Muscle layer of colon (tissue), 2 donors: Measurements from ENCODE around the gene CERCAM.

ENCODE experiments used
- H3K27ac ChIP-seq: one replicate; pipeline ENCODE4 v1.7.0; 2013; ENCODE audit warnings: low read depth, mild to moderate bottlenecking, low read length, moderate library complexity
- H3K27me3 ChIP-seq, 2 donors: one replicate each; pipeline ENCODE4 v1.7.0; 2013; ENCODE audit warnings: low read length in 2 of 2, mild to moderate bottlenecking in 2 of 2; ENCODE audit not compliant: insufficient read depth in 2 of 2, control insufficient read depth in 1 of 2
- H3K36me3 ChIP-seq: one replicate; pipeline ENCODE4 v1.7.0; 2013; ENCODE audit warnings: mild to moderate bottlenecking, low read length; ENCODE audit not compliant: insufficient read depth
- H3K4me1 ChIP-seq: one replicate; pipeline ENCODE4 v1.7.0; 2013; ENCODE audit warnings: mild to moderate bottlenecking, low read length; ENCODE audit not compliant: insufficient read depth
- H3K4me3 ChIP-seq, 2 donors: one replicate each; pipeline ENCODE4 v1.7.0; 2013; ENCODE audit warnings: low read length in 2 of 2, low read depth in 1 of 2, mild to moderate bottlenecking in 1 of 2, moderate library complexity in 1 of 2
- H3K9ac ChIP-seq: one replicate; pipeline ENCODE4 v1.7.0; 2013; ENCODE audit warnings: low read length
- H3K9me3 ChIP-seq: one replicate; pipeline ENCODE4 v1.7.0; 2013; ENCODE audit warnings: mild to moderate bottlenecking, low read length
- donor health status: abdominal sarcoma.
- donor health status: Adenocarcinoma of cecum.

Gene CERCAM

DNA sequence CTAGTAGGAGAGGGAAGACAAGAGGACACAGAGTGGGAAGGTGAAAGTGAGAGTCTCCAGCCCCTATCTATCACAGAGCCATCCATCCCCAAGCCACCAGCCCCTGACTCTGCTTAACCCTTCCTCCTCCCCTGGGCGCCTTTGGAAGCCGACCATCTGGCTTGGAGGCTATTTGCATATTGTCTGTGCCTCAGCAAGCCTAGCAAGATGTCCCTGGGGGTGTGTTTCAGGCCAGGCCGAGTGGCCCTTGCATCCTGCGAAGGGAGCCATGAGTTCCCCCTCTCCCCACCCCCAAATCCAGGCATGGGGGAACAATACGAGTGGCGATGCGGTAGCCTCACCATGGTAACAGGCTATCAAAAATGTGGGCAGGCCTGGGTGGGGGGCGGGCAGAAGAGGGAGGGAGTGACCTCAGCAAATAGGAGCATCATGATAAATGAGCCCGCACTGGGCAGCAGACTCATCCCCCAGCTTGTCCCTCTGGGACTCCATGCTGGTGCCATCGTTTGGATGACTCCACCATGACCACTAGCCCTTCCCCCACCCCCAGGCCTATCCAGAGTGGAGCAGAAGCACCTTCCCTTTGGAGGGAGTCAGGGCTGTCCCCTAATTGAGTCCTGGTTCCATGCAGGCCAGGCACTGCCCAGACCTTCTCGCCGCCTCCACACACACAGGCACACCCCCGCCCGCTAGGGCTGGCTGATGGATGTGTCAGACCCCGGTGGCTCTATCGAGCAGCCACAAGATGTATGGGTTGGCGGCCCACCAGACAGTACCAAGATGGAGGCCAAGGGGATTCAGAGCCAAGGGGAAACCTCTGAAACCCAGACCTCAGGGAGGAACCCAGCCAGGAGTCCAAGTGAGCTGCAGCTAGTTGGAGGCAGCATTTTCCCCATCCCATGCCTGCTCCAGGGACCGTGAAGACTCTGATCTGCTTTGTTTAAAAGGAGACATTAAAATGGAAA is 34.9 kb upstream of the CERCAM start:
- Histone ChIP-seq H3K36me3 (peaks cover 46% of the 10 kb centered on the region), H3K9ac (no peak overlapping the region), H3K4me1 (no peaks in the 10 kb centered on the region), H3K27ac (no peak overlapping the region), H3K9me3 (no peaks in the 10 kb centered on the region), H3K4me3 (no peak overlapping the region), H3K27me3 (no peaks in the 10 kb centered on the region)

DNA sequence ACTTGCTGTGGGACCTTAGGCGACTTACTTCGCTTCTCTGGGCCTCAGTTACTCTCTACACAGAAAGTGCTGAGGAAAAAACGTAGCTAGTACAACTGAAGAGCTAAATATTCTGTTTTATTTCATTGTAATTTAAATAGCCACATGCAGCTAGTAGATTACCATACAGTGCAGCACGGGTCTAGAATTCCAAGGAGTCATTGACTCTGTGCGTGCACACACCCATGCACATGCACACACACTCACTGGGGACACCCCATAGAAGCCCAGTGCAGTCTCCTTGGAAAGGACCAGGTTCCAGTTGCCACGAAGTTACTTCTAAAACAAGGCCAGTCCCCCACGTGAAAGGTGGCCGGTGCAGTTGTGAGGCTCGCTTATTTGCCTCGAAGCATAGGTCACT is 32.5 kb upstream of the CERCAM start:
- Histone ChIP-seq H3K4me1 (no peaks in the 10 kb centered on the region), H3K27ac (no peak overlapping the region), H3K27me3 (peaks cover 0 to 3% of the 10 kb centered on the region in 2 donors), H3K9me3 (no peaks in the 10 kb centered on the region), H3K9ac (no peak overlapping the region), H3K36me3 (peaks cover 43% of the 10 kb centered on the region), H3K4me3 (no peak overlapping the region)

DNA sequence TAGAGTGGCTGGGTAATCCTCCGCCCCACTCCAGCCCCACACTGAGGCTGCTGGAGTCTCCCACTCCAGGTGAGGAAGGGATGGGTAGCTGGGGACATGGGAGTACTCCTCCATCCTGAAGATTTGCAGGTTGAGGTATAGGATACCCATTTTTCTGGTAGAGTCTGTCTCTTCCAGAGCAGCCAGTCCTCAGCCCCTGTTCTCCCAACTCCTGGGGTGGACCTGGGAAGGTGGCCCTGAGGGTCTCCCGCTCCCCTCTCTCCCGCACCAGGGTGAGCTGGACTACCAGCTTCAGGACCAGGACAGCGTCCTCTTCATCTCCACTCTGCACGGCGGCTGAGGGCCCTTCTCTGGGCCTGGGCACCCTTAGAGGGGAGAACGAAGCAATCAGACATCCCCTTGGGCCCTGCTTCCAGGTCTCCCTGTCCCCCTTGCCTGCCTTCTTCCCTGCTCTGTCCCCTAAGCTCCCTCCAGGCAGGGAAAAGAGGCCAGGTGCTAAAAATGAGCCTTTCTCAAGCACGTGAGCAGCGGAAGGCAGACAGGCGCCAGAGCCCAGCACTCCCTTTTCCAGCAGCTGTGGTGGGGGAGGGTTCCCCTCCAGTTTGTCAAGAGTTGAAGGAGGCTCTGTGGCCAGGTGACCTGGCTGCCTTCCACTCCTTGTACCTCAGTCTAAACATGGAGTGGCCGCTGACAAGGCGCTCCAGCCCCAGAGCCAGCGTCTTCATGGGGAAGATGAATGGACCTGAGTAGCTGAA is 31.1 kb upstream of the CERCAM start:
- H3K9me3 ChIP-seq, result no peaks in the 10 kb centered on the region
- H3K4me3 ChIP-seq, result no peak overlapping the region
- peaks cover 0 to 3% of the 10 kb centered on the region in 2 donors for H3K27me3 ChIP-seq
- no peak overlapping the region for H3K9ac ChIP-seq
- no peak overlapping the region for H3K27ac ChIP-seq
- H3K4me1 ChIP-seq, result no peaks in the 10 kb centered on the region
- peaks cover 38% of the 10 kb centered on the region for H3K36me3 ChIP-seq

DNA sequence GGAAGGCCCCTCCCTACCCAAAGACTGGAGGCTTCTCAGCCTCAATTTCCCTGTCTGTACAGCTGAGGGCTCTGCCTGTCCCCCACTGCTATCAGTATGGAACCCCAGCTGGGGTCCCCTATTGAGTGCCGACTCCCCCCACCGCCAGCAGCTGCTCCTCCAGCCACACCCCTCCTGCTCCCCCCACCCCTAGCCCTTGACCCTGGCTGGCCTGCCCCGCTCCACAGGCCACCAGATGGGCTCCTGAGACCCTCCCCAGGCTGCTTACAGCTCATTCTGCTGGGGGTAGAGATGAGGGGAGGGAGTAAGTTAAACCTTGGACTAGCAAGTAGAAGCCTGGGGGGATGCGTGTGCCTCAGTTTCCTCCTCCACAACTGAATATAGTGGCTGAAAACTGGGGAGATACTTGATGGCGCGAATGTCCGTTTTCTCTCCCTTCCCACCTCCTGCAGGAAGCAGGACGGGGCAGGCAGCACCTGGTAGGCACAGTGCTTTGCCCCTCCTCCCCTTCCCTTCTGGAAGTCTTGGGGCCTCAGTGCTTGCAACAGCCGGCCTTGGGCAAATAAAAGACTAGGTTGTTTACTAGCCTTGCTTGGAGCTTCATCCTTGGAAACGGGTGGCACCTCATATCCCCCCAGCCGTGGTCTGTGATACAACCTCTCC is 30.4 kb upstream of the CERCAM start:
- no peak overlapping the region for H3K9ac ChIP-seq
- H3K36me3 ChIP-seq, result peaks cover 34% of the 10 kb centered on the region
- no peaks in the 10 kb centered on the region for H3K4me1 ChIP-seq
- peaks cover 0 to 3% of the 10 kb centered on the region in 2 donors for H3K27me3 ChIP-seq
- no peak overlapping the region for H3K27ac ChIP-seq
- H3K4me3 ChIP-seq, result no peak overlapping the region
- H3K9me3 ChIP-seq, result no peaks in the 10 kb centered on the region

DNA sequence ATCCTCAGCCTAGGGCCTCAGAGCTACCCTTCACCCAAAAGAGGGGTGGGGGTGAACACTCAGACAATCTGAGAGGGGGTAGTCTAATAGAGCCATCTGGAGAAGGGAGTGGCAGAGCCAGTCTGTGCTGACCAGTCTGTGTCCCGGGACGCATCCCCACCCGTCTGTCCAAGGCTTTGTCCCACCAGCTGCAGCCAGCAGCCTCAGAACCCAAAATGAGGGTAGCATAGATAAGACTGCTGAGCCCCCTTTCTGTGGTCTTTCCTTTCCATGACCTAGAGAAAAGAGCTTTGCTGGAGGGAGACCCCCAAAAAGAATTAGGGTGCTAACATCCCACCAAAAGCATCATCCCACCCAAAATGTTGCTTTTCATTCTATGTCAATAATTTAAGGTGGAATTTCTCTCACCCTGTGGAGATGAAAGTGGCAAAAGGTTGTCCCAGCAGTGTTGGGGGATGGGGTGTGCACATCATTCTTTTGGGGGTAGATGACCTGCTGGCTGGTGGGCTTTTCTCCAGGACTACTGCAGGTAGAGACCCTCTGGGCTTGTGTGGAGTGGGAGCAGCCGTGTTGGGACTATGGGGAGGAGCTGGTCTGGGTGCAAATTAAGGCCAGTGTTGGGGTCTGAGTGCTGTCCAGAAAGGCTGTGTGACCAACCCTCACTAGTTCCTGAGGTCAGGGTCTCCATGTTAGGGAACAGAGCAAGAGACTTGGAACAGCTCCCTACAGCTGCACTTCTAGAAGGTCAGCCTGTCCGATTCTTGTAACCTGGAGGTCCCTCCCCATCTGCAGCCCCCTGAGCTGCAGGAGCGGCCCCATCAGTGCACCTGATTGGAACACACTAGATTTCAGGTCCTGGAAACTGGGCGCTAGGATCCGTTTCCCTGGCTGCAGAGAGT is 29.6 kb upstream of the CERCAM start:
- H3K4me1 ChIP-seq, result no peaks in the 10 kb centered on the region
- peaks cover 0 to 3% of the 10 kb centered on the region in 2 donors for H3K27me3 ChIP-seq

DNA sequence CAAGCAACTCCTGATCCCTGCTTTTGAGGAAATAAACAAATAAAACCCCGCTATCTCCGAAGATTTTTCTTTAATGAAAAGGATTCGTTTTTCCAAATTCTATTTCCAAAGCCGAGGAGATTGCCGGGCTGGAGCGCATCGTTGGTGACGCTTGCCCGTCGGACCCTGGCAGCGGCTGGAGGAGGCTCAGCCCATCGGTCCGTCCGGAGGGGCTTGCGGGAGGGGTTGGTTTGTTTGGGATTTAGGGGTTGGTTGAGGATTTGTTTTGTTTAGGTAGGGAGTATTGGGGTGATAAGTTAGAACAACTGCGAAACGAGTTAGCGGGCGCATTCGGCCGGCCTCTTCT is 28.7 kb upstream of the CERCAM start:
- H3K9me3 ChIP-seq, result no peaks in the 10 kb centered on the region
- H3K4me1 ChIP-seq, result no peaks in the 10 kb centered on the region
- no peak overlapping the region for H3K9ac ChIP-seq
- H3K27ac ChIP-seq, result no peak overlapping the region
- peaks cover 0 to 8% of the 10 kb centered on the region in 2 donors for H3K27me3 ChIP-seq
- H3K4me3 ChIP-seq, result no peak overlapping the region
- peaks cover 29% of the 10 kb centered on the region for H3K36me3 ChIP-seq

More for the DNA sequence above, 29.6 kb upstream of the CERCAM start:
- no peaks in the 10 kb centered on the region for H3K9me3 ChIP-seq
- H3K9ac ChIP-seq, result no peak overlapping the region
- H3K4me3 ChIP-seq, result no peak overlapping the region
- peaks cover 33% of the 10 kb centered on the region for H3K36me3 ChIP-seq
- no peak overlapping the region for H3K27ac ChIP-seq

DNA sequence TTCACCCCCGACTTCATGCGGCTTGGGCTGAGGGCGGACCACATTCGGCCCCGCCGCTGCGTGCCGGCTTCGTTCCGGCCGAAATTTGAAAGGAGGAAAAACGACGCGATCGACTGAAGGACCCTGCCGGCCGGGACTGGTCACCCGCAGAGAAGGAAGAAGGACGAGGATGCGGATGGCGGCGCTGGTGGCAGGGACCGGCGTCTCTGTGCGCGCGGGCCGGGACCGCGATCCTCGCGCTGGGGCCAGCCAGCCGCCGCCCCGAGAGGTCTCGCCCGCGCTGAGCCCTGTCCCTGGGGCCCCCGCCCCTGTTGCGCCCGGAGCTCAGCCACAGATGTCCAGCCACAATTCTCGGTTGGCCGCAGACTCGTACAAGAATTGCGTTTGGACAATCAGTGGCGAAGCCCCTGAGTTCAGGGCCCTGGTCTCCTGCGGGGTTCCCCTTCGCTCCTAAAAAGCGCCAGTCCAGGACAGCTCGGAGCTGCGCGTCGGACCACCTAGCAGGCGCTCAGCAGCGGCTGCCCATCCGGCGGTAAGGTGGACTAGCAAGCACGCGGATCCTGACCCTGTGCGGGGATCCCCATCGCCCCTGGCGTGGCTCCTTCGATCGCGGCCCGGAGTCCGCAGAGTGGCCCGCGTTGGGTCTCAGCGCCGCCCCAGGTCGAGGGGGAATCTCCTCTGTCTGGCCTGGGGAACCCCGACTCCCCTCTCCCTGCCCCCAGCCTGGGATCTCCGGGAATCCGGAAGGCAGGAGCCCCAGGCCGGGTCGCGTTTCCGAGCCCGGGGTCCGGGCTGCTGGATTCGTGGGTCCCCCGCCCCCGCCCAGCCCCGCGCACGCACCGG is 28.1 kb upstream of the CERCAM start:
- Histone ChIP-seq H3K27ac (no peak overlapping the region), H3K9ac (no peak overlapping the region)

DNA sequence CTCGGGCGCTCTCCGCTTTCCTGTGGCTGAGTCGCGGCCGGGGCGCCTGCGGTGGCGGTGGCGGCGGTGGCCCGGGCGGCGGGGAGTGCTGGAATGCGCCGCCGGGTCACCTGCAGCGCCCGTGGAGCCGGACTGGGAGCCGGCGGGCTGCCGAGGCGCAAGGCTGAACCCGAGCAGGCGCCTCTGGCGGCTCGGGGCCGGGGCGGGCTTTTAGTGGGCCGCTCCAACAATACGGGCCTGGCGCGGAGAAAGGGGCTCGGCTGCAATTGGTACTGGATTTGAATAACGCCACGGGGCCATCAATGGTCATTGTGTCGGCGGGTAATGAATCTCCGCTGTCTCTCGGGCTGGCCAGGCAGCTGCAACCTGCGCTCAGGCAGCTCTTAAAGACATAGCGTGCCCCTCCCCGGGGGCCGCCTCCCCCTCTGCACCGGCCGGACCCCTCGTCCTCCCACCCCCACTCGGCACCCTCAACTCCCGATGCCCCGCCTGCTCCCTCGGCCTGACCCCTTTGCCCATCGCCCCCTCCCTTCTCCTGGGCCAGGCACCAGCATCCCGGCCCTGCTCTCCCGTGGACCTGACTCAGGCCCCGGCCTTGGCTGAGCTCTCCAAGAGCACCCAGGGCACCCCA is 27.4 kb upstream of the CERCAM start:
- Histone ChIP-seq H3K4me3 (no peak overlapping the region), H3K4me1 (no peaks in the 10 kb centered on the region), H3K27me3 (peaks cover 0 to 15% of the 10 kb centered on the region in 2 donors), H3K9ac (no peak overlapping the region), H3K9me3 (no peaks in the 10 kb centered on the region), H3K36me3 (peaks cover 18% of the 10 kb centered on the region), H3K27ac (no peak overlapping the region)

More for the DNA sequence above, 28.1 kb upstream of the CERCAM start:
- Histone ChIP-seq H3K4me1 (no peaks in the 10 kb centered on the region), H3K9me3 (no peaks in the 10 kb centered on the region), H3K36me3 (peaks cover 26% of the 10 kb centered on the region), H3K4me3 (no peak overlapping the region), H3K27me3 (peaks cover 0 to 12% of the 10 kb centered on the region in 2 donors)

DNA sequence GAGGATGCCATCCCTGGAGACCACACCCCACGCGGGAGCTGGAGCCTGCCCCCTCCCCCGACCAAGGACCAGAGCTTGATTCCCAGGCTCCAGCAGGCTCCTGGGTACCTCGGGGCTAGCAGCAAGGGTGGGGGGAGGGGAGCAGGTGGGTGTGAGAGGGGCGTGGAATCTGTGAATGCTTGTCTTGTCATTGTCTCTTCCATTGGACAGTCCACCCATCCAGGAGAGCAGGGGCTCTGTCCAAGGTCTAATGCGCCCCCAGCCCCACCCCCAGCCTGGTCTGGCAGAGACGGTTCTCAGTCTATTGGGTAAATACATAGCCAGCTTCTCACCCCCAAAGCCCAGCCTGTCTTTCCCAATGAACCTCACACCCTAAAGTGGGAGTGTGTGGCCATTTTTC is 26.7 kb upstream of the CERCAM start:
- peaks cover 0 to 15% of the 10 kb centered on the region in 2 donors for H3K27me3 ChIP-seq
- no peak overlapping the region for H3K4me3 ChIP-seq
- no peak overlapping the region for H3K27ac ChIP-seq
- H3K36me3 ChIP-seq, result peaks cover 11% of the 10 kb centered on the region
- H3K9me3 ChIP-seq, result no peaks in the 10 kb centered on the region
- no peaks in the 10 kb centered on the region for H3K4me1 ChIP-seq
- no peak overlapping the region for H3K9ac ChIP-seq
